Neural progenitor cell (in vitro differentiated cells): Measurements from ENCODE around the gene SHROOM3. TPM values are rescaled to one million over a fixed set of nuclear protein-coding genes. Genes with fewer than 3 reads are reported as not detected.

ENCODE experiments used
- DNase-seq: peaks from one replicate; pipeline ENCODE4 v3.0.0-alpha.2; 2016; ENCODE audit warnings: low spot score
- H2AFZ ChIP-seq: fragments of 200-600 bp; sonication (generic); replicated peaks from 2 replicates; pipeline ENCODE4 v1.6.1; 2016; ENCODE audit warnings: antibody characterized with exemption
- H3F3A ChIP-seq: fragments of 200-600 bp; sonication (generic); 2 replicates; pipeline ENCODE4 v1.6.1; 2016; ENCODE audit warnings: antibody characterized with exemption, low read depth
- H3K27ac ChIP-seq: fragments of 200-600 bp; sonication (generic); 2 replicates; pipeline ENCODE4 v1.5.1; 2016; ENCODE audit warnings: mild to moderate bottlenecking
- H3K27me3 ChIP-seq: fragments of 200-600 bp; sonication (generic); 2 replicates; pipeline ENCODE4 v1.6.1; 2016; ENCODE audit warnings: mild to moderate bottlenecking, moderate library complexity
- H3K36me3 ChIP-seq: fragments of 200-600 bp; sonication (generic); 2 replicates; pipeline ENCODE4 v1.5.1; 2016
- H3K4me1 ChIP-seq: fragments of 200-600 bp; sonication (generic); 2 replicates; pipeline ENCODE4 v1.6.1; 2016; ENCODE audit warnings: mixed run types
- H3K4me2 ChIP-seq: fragments of 200-600 bp; sonication (generic); 2 replicates; pipeline ENCODE4 v1.6.1; 2016
- H3K4me3 ChIP-seq: fragments of 200-600 bp; sonication (generic); 2 replicates; pipeline ENCODE4 v1.5.1; 2016
- H3K79me2 ChIP-seq: fragments of 200-600 bp; sonication (generic); 2 replicates; pipeline ENCODE4 v1.6.1; 2016; ENCODE audit warnings: low read depth
- H3K9ac ChIP-seq: fragments of 200-600 bp; sonication (generic); 2 replicates; pipeline ENCODE4 v1.6.1; 2016
- H3K9me3 ChIP-seq: fragments of 200-600 bp; sonication (generic); 2 replicates; pipeline ENCODE4 v1.5.1; 2016; ENCODE audit warnings: low read depth
- H4K20me1 ChIP-seq: fragments of 200-600 bp; sonication (generic); 2 replicates; pipeline ENCODE4 v1.6.1; 2016; ENCODE audit warnings: low read depth
- H3K27ac Mint-ChIP-seq: 3 replicates; pipeline ENCODE4 v1.8.0; 2021; ENCODE audit warnings: mixed read lengths
- H3K27me3 Mint-ChIP-seq: 2 replicates; pipeline ENCODE4 v1.8.0; 2022; ENCODE audit warnings: low read depth, mild to moderate bottlenecking, inconsistent platforms, moderate library complexity, mixed read lengths; ENCODE audit not compliant: insufficient read depth
- H3K36me3 Mint-ChIP-seq: 3 replicates; pipeline ENCODE4 v1.8.0; 2021; ENCODE audit warnings: mixed read lengths
- H3K4me1 Mint-ChIP-seq: 3 replicates; pipeline ENCODE4 v1.8.0; 2021; ENCODE audit warnings: mixed read lengths
- H3K4me3 Mint-ChIP-seq: 3 replicates; pipeline ENCODE4 v1.8.0; 2021; ENCODE audit warnings: mild to moderate bottlenecking, moderate library complexity, mixed read lengths
- H3K9me3 Mint-ChIP-seq: 3 replicates; pipeline ENCODE4 v1.8.0; 2020; ENCODE audit warnings: mixed read lengths
- EZH2 ChIP-seq: fragments of 200-600 bp; sonication (generic); IDR thresholded peaks from 2 replicates; pipeline ENCODE4 v1.6.1; 2017; ENCODE audit warnings: antibody characterized with exemption, mild to moderate bottlenecking, moderate library complexity
- EZH2phosphoT487 ChIP-seq: fragments of 200-600 bp; sonication (generic); IDR thresholded peaks from 2 replicates; pipeline ENCODE4 v1.6.1; 2017; ENCODE audit warnings: antibody characterized with exemption
- total RNA-seq: library from RNA; depleted of rRNA; stranded (reverse); fragments of >200 nt; gene quantifications from 2 replicates; pipeline ENCODE4 v1.2.3, GENCODE V29; 2015; ENCODE audit warnings: low replicate concordance
- TF ChIP-seq, protein P1 (sequence below): fragments of 200-600 bp; sonication (generic); IDR thresholded peaks from 2 replicates; pipeline ENCODE4 v1.5.1; 2017; ENCODE audit warnings: antibody characterized with exemption, mild to moderate bottlenecking

Gene SHROOM3
- total RNA-seq, 1 donor from 2014 or later = 36.6 TPM

DNA sequence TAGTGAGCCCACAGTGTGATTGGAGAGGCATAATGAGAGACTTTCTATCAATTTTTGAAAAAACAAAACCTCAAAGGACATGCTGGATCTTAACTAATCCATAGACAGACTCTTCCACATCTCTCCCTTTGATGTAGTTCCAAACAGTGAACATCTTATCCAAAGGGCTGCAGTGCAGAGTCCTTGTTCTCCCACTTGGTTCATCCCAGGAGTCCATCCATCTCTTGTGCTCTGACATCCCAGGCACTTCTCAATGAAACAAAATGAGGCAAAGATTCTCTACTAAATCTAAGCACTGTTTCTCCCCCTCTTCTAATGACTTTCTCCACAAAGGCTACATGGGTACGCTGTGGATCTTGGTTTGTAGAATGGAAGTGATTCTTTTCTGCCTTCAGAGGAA is 8.3 kb downstream of the SHROOM3 start:
- H3K27me3 ChIP-seq = no peaks in the 10 kb centered on the region
- Mint-ChIP-seq H3K36me3 (peaks cover 60% of the 10 kb centered on the region), H3K27ac (peak overlapping the region; percentile 39), H3K9me3 (peaks cover 40% of the 10 kb centered on the region), H3K27me3 (no peaks in the 10 kb centered on the region), H3K4me1 (peaks cover 45% of the 10 kb centered on the region), H3K4me3 (no peak overlapping the region)
- H2AFZ ChIP-seq = no peak overlapping the region
- peak overlapping the region; percentile 24 for H3K27ac ChIP-seq
- no peak overlapping the region for H3K4me2 ChIP-seq
- peaks cover 10% of the 10 kb centered on the region for H3K9me3 ChIP-seq
- DNase-seq = no peak
- H3K79me2 ChIP-seq = peaks cover 100% of the 10 kb centered on the region
- no peak overlapping the region for H3K4me3 ChIP-seq
- no peak overlapping the region for H3K9ac ChIP-seq
- H3K36me3 ChIP-seq = peaks cover 15% of the 10 kb centered on the region
- peaks cover 15% of the 10 kb centered on the region for H3K4me1 ChIP-seq
- TF ChIP-seq, protein P1, sequence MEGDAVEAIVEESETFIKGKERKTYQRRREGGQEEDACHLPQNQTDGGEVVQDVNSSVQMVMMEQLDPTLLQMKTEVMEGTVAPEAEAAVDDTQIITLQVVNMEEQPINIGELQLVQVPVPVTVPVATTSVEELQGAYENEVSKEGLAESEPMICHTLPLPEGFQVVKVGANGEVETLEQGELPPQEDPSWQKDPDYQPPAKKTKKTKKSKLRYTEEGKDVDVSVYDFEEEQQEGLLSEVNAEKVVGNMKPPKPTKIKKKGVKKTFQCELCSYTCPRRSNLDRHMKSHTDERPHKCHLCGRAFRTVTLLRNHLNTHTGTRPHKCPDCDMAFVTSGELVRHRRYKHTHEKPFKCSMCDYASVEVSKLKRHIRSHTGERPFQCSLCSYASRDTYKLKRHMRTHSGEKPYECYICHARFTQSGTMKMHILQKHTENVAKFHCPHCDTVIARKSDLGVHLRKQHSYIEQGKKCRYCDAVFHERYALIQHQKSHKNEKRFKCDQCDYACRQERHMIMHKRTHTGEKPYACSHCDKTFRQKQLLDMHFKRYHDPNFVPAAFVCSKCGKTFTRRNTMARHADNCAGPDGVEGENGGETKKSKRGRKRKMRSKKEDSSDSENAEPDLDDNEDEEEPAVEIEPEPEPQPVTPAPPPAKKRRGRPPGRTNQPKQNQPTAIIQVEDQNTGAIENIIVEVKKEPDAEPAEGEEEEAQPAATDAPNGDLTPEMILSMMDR = no peak
- TF ChIP-seq EZH2phosphoT487 = no peak
- no peak for TF ChIP-seq EZH2
- peaks cover 26% of the 10 kb centered on the region for H3F3A ChIP-seq
- H4K20me1 ChIP-seq = peaks cover 10% of the 10 kb centered on the region

DNA sequence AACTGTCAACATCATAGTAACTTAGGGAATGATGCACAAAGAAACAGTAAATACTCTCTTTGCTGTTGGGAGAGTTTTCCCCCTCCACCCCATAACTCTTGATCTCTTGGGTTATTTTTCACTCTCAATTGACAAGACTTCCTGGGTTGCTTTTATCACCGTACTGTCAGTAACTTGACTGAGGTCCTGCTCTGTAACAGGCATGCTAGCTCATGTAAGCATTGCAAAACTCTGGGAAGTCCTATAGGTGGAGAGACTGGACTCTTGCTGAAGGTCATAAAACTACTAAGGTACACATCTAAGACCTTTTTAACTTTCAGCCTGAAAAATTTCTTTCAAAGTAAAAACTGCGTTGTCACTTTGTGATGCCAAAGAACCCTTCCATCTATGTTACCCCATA is 10.9 kb downstream of the SHROOM3 start:
- no peaks in the 10 kb centered on the region for H3K9me3 ChIP-seq
- no peak overlapping the region for H3K27ac ChIP-seq
- no peaks in the 10 kb centered on the region for H3K27me3 ChIP-seq
- H3K4me1 Mint-ChIP-seq = peaks cover 67% of the 10 kb centered on the region
- no peaks in the 10 kb centered on the region for H3K27me3 Mint-ChIP-seq
- peak overlapping the region; percentile 16 for H3K27ac Mint-ChIP-seq
- H3F3A ChIP-seq = peaks cover 18% of the 10 kb centered on the region
- H3K4me3 Mint-ChIP-seq = no peak overlapping the region
- peaks cover 40% of the 10 kb centered on the region for H3K4me1 ChIP-seq
- H3K9ac ChIP-seq = no peak overlapping the region
- H3K36me3 Mint-ChIP-seq = peaks cover 35% of the 10 kb centered on the region
- no peak overlapping the region for H3K4me3 ChIP-seq
- peaks cover 24% of the 10 kb centered on the region for H4K20me1 ChIP-seq
- H3K4me2 ChIP-seq = no peak overlapping the region
- H3K36me3 ChIP-seq = no peaks in the 10 kb centered on the region
- peaks cover 18% of the 10 kb centered on the region for H3K9me3 Mint-ChIP-seq
- H3K79me2 ChIP-seq = peaks cover 100% of the 10 kb centered on the region
- TF ChIP-seq, protein P1 = no peak
- TF ChIP-seq EZH2 (no peak), EZH2phosphoT487 (no peak)
- DNase-seq = no peak
- no peak overlapping the region for H2AFZ ChIP-seq

DNA sequence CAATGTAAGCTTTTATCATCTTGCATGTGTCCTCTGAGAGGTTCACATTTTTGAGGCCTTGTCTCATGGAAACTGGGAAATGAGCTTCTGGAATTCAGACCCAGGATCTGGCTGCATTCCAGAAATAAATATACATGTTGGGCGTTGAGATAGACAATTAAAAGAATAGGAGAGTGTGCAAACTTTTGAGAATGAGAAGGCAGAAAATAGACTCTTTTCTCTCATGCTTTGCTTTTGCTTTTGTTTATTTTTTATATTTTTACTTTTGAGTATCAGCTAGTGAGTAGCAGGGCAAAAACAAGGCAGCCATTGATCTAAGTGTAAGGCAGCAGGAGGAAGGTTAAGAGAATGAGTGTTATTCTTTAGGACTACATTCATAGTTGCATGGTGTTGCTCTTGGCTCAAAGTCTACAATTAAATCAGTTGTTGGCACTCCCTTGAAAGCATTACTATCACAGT is 12.4 kb downstream of the SHROOM3 start:
- Histone ChIP-seq H3K9me3 (no peaks in the 10 kb centered on the region), H3K27me3 (no peaks in the 10 kb centered on the region), H3K36me3 (peaks cover 7% of the 10 kb centered on the region), H3K27ac (no peak overlapping the region), H4K20me1 (peaks cover 24% of the 10 kb centered on the region), H3K4me1 (peaks cover 40% of the 10 kb centered on the region), H3F3A (peaks cover 18% of the 10 kb centered on the region), H3K4me2 (no peak overlapping the region), H3K9ac (no peak overlapping the region), H2AFZ (no peak overlapping the region), H3K4me3 (no peak overlapping the region), H3K79me2 (peaks cover 100% of the 10 kb centered on the region)
- Mint-ChIP-seq H3K27ac (peak overlapping the region; percentile 85), H3K36me3 (peaks cover 35% of the 10 kb centered on the region), H3K4me3 (no peak overlapping the region), H3K4me1 (peaks cover 70% of the 10 kb centered on the region), H3K27me3 (no peaks in the 10 kb centered on the region), H3K9me3 (peaks cover 14% of the 10 kb centered on the region)
- TF ChIP-seq EZH2phosphoT487 (no peak), EZH2 (no peak)
- TF ChIP-seq, protein P1 = no peak
- no peak for DNase-seq
